ENCODE measurements around the gene SIK3. TPM values are rescaled to one million over a fixed set of nuclear protein-coding genes. Genes with fewer than 3 reads are reported as not detected.

Gene SIK3
- total RNA-seq, 4 donors from 2014 or later, result 14.1 to 77.0 (median 40.7) TPM

DNA sequence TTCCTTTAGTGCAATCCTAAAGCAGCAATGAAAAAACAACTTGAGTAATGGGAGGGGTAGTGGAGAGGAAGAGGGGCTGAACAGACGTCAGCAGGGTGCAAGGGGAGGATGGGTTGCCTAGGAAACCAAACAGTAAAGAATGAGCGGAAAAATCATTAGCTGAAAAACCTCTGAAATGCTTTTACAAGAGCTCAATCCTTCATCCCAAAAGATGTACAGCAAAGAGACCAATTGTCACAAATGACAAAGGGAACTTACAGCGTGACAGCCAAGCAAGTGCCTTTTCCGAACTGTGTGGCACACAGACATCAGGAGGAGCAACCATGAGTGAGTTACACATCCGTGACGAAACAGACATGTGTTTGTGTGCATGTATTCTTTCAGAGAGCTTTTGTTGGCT, 104.6 kb downstream of the SIK3 start:
- Histone ChIP-seq H3K27me3 (no peaks in the 10 kb centered on the region), H3K4me3 (no peak overlapping the region), H3K36me3 (no peaks in the 10 kb centered on the region), H3K9me3 (no peaks in the 10 kb centered on the region), H3K4me1 (no peaks in the 10 kb centered on the region), H3K27ac (peak overlapping the region; percentile 23 to 25)
- no peak for DNase-seq
- intact Hi-C loops (cut with DNase I; ENCODE audit: low total_unique reads), result no loop called here
- no peak for TF ChIP-seq POLR2A (IDR thresholded peaks at IDR 0.05)
- TF ChIP-seq, protein P1, sequence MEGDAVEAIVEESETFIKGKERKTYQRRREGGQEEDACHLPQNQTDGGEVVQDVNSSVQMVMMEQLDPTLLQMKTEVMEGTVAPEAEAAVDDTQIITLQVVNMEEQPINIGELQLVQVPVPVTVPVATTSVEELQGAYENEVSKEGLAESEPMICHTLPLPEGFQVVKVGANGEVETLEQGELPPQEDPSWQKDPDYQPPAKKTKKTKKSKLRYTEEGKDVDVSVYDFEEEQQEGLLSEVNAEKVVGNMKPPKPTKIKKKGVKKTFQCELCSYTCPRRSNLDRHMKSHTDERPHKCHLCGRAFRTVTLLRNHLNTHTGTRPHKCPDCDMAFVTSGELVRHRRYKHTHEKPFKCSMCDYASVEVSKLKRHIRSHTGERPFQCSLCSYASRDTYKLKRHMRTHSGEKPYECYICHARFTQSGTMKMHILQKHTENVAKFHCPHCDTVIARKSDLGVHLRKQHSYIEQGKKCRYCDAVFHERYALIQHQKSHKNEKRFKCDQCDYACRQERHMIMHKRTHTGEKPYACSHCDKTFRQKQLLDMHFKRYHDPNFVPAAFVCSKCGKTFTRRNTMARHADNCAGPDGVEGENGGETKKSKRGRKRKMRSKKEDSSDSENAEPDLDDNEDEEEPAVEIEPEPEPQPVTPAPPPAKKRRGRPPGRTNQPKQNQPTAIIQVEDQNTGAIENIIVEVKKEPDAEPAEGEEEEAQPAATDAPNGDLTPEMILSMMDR (IDR thresholded peaks at IDR 0.05), result no peak

DNA sequence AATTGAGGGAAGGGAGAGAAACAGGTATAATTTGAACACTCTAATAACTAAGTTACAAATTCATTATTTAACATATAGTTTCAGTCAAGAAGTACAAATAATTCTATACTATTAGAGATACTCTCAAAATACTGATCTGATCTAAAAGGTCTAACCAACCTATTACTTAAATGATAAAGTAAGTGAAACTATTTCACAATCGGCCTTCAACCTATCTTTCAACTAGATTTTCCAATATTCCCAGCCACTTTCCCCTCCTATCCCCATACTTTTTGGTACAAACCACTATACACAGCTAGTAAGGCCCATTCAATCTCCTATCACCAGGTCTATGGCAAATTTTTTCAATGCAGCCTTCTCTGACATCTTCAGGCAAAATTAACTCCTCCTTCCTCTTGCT, 106.7 kb downstream of the SIK3 start:
- no peak for DNase-seq
- no peaks in the 10 kb centered on the region for H3K36me3 ChIP-seq
- H3K9me3 ChIP-seq, result no peaks in the 10 kb centered on the region
- no peaks in the 10 kb centered on the region for H3K4me1 ChIP-seq
- H3K27me3 ChIP-seq, result no peaks in the 10 kb centered on the region
- H3K4me3 ChIP-seq, result no peak overlapping the region
- TF ChIP-seq POLR2A (IDR thresholded peaks at IDR 0.05), result no peak
- TF ChIP-seq, protein P1 (IDR thresholded peaks at IDR 0.05), result no peak
- intact Hi-C loops (cut with DNase I; ENCODE audit: low total_unique reads), result no loop called here
- H3K27ac ChIP-seq, result no peak overlapping the region

DNA sequence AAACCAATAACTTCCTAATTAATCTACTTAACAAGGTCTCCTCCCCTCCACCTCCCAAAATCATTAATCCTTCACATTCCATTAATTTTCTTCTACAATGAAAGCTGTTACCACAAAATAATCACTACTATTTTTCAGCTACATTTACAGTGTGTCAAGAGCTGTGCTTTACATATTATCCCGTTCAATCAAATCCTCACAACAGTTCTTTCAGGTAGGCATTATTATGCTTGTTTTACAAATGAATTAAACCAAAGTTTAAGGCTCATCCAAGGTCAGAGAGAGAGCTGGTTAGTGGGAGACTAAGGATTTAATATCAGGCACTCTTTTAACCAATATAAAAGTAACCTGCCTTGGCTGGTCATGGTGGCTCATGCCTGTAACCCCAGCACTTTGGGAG, 107.4 kb downstream of the SIK3 start:
- peak overlapping the region in 1 of 2 donors; percentile 67 for H3K27ac ChIP-seq
- H3K36me3 ChIP-seq, result no peaks in the 10 kb centered on the region
- no peak overlapping the region for H3K4me3 ChIP-seq
- no peaks in the 10 kb centered on the region for H3K27me3 ChIP-seq
- intact Hi-C loops (cut with DNase I; ENCODE audit: low total_unique reads), result no loop called here
- no peak for DNase-seq
- no peaks in the 10 kb centered on the region for H3K9me3 ChIP-seq
- TF ChIP-seq, protein P1 (IDR thresholded peaks at IDR 0.05), result no peak
- no peak for TF ChIP-seq POLR2A (IDR thresholded peaks at IDR 0.05)
- H3K4me1 ChIP-seq, result no peaks in the 10 kb centered on the region

DNA sequence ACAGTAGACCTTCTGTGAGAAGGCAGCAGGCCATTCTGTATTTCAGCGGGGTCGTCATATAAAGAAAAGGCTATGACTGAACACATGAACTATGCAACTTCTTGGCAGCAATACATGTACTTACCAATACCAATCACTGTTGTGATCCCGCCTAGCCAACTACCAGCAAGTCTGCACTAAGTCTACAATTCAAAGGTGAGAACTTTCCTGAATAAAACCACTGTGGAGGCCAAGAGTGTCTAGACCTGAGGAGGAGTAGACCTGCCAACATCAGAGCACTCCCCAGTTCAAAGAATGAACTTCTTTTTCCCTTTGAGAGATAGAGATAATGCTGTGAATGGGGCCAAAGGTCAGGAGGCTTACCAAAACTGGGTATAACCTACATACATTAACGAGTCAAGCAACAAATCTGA, 108.2 kb downstream of the SIK3 start:
- H3K36me3 ChIP-seq, result no peaks in the 10 kb centered on the region
- no peaks in the 10 kb centered on the region for H3K9me3 ChIP-seq
- peak in 1 of 2 donors; percentile 29 for DNase-seq
- H3K4me1 ChIP-seq, result no peaks in the 10 kb centered on the region
- no peak for TF ChIP-seq POLR2A (IDR thresholded peaks at IDR 0.05)
- TF ChIP-seq, protein P1 (IDR thresholded peaks at IDR 0.05), result no peak
- no peaks in the 10 kb centered on the region for H3K27me3 ChIP-seq
- intact Hi-C loops (cut with DNase I; ENCODE audit: low total_unique reads), result no loop called here
- no peak overlapping the region for H3K4me3 ChIP-seq
- peak overlapping the region; percentile 67 to 87 for H3K27ac ChIP-seq

DNA sequence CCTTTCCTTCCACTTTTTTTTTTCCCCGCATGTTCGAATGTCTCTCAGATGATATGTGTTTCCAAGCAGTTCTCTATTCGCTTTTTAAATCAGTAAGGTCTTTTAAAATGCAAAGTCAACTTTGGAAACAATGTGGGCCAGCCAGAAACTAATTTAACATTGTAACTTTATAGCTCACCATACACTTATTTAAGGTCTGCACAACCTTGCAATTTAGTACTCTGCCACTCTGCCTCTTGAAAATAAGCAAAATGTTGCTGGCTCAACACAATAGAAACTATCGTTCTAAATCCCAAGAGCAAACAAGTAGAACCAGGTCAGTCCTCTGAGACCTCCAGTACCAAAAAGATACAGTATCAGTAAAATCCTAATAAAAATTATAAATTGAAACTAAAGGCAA, 109.0 kb downstream of the SIK3 start:
- Histone ChIP-seq H3K4me3 (no peak overlapping the region), H3K9me3 (no peaks in the 10 kb centered on the region), H3K4me1 (no peaks in the 10 kb centered on the region), H3K27me3 (no peaks in the 10 kb centered on the region), H3K27ac (peak overlapping the region; percentile 67 to 87), H3K36me3 (no peaks in the 10 kb centered on the region)
- TF ChIP-seq, protein P1 (IDR thresholded peaks at IDR 0.05), result no peak
- no peak for TF ChIP-seq POLR2A (IDR thresholded peaks at IDR 0.05)
- intact Hi-C loops (cut with DNase I; ENCODE audit: low total_unique reads), result no loop called here
- no peak for DNase-seq
